Gastroesophageal sphincter (tissue), 3 donors: ENCODE results near the gene LDB2.

Experiments
- CTCF ChIP-seq, 4 experiments: fragments of 200-600 bp in 2 of 4; fragments of 450-650 bp in 2 of 4; sonication (generic) in 1 of 4; IDR thresholded peaks; one replicate each; pipeline ENCODE4 v1.5.1; 2017 to 2019; ENCODE audit warnings: antibody characterized with exemption in 4 of 4, mild to moderate bottlenecking in 2 of 4, moderate library complexity in 2 of 4
- EP300 ChIP-seq: sonication (generic); formaldehyde crosslinking; IDR thresholded peaks from one replicate; pipeline ENCODE4 v1.6.1; 2017; ENCODE audit warnings: antibody characterized with exemption, mild to moderate bottlenecking
- POLR2A ChIP-seq, 2 donors: fragments of 450-650 bp; IDR thresholded peaks; one replicate each; pipeline ENCODE4 v1.6.1; 2017; ENCODE audit warnings: antibody characterized with exemption in 2 of 2, mild to moderate bottlenecking in 2 of 2, moderate library complexity in 1 of 2
- POLR2AphosphoS5 ChIP-seq: sonication (generic); formaldehyde crosslinking; IDR thresholded peaks from one replicate; pipeline ENCODE4 v1.6.1; 2017; ENCODE audit warnings: antibody characterized with exemption

GRCh38 chr4:16707874-16708273, 190.6 kb downstream of the LDB2 start:
- no peak for TF ChIP-seq POLR2A (IDR thresholded peaks at IDR 0.05)
- no peak for TF ChIP-seq CTCF (IDR thresholded peaks at IDR 0.05)
- TF ChIP-seq POLR2AphosphoS5: no peak
- TF ChIP-seq EP300: no peak
